Astrocyte (in vitro differentiated cells and primary cell): ENCODE data around the gene CTNNA3.

Experiments used
- CTCF ChIP-seq: IDR thresholded peaks from 2 replicates; pipeline ENCODE4 v1.5.1; 2011; ENCODE audit warnings: low read depth, mild to moderate bottlenecking, inconsistent platforms, low read length, moderate library complexity; ENCODE audit not compliant: insufficient read depth
- EZH2 ChIP-seq: IDR thresholded peaks from 2 replicates; pipeline ENCODE4 v1.6.1; 2012; ENCODE audit warnings: mild to moderate bottlenecking, low read length, inconsistent platforms; ENCODE audit not compliant: insufficient read depth

- TF ChIP-seq CTCF, result no peak
- no peak for TF ChIP-seq EZH2
Observed at GRCh38 chr10:66183028-66183427, 1513.0 kb downstream of the CTNNA3 start.
